Heart left ventricle (tissue), 13 donors: ENCODE data around the gene RGS16.

Experiments used
- CTCF ChIP-seq, 12 donors: fragments of 200-600 bp; sonication (generic) in 4 of 12; IDR thresholded peaks; one replicate each; pipeline versions ENCODE4 v1.5.0 to v1.8.0; 2018 to 2022; ENCODE audit warnings: antibody characterized with exemption in 12 of 12, mild to moderate bottlenecking in 5 of 12
- POLR2A ChIP-seq, 2 donors: fragments of 450-650 bp; IDR thresholded peaks; one replicate each; pipeline ENCODE4 v1.6.1; 2017; ENCODE audit warnings: antibody characterized with exemption in 2 of 2, mild to moderate bottlenecking in 2 of 2, moderate library complexity in 2 of 2
- donor health status: ischemic (EF 13 %, LVEDD 7.1; RV severe dilation, severe dysfunction).
- donor health status: DM: no; HTN: yes; CAD: no.
- donor health status: DM: no; HTN: no; CAD: no.
- donor health status: ischemic (EF 25% LVEDD 6.9; RV normal size, moderate dysfunction).
- donor health status: ischemic (EF 25% LVEDD 5.7; RV mildly dilated, moderate dysfunction).
- donor health status: ischemic (EF 35%, LVEDD 5.7; RV mildly dilated, moderate dysfunction).
- donor health status: nonischemic (EF 11% LVEDD 7.7; RV severe dilation, severe dysfunction).
- donor health status: DM: yes; HTN: yes; CAD: no.
- donor health status: PGD.
- donor health status: ischemic (EF 29% LVEDD 5.4; RV normal size, mild dysfunction).
- donor health status: nonischemic (EF 23%, LVEDD 6.1; RV moderate dilation, normal function).

GRCh38 chr1:182643699-182644098 is 39.5 kb upstream of the RGS16 start:
- TF ChIP-seq CTCF (IDR thresholded peaks at IDR 0.05) (no peak), POLR2A (IDR thresholded peaks at IDR 0.05) (no peak)
